PC-9 (cell line): ENCODE results near the gene GRXCR2.

ENCODE experiments used
- EZH2 ChIP-seq: fragments of 200-600 bp; sonication (generic); IDR thresholded peaks from 2 replicates; pipeline ENCODE4 v1.8.0; 2017; ENCODE audit warnings: antibody characterized with exemption, low read depth
- TF ChIP-seq, protein P1 (sequence below): fragments of 200-600 bp; sonication (generic); conservative IDR thresholded peaks from 2 replicates; pipeline ENCODE4 v1.6.1; 2017; ENCODE audit warnings: mixed run types, antibody characterized with exemption, mild to moderate bottlenecking, moderate library complexity

GRCh38 chr5:145838276-145838675 lies 34.5 kb downstream of the GRXCR2 start:
- TF ChIP-seq, protein P1, sequence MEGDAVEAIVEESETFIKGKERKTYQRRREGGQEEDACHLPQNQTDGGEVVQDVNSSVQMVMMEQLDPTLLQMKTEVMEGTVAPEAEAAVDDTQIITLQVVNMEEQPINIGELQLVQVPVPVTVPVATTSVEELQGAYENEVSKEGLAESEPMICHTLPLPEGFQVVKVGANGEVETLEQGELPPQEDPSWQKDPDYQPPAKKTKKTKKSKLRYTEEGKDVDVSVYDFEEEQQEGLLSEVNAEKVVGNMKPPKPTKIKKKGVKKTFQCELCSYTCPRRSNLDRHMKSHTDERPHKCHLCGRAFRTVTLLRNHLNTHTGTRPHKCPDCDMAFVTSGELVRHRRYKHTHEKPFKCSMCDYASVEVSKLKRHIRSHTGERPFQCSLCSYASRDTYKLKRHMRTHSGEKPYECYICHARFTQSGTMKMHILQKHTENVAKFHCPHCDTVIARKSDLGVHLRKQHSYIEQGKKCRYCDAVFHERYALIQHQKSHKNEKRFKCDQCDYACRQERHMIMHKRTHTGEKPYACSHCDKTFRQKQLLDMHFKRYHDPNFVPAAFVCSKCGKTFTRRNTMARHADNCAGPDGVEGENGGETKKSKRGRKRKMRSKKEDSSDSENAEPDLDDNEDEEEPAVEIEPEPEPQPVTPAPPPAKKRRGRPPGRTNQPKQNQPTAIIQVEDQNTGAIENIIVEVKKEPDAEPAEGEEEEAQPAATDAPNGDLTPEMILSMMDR, result no peak
- TF ChIP-seq EZH2, result no peak
